K562 (cell line): ENCODE data around the gene ACOX1. TPM values are rescaled to one million over a fixed set of nuclear protein-coding genes. Genes with fewer than 3 reads are reported as not detected.

Source experiments
- ATAC-seq: fragments of 200-7000 bp; cut with Tn5 transposase; 3 replicates; pipeline ENCODE4 v1.9.1; 2020; ENCODE audit warnings: moderate library complexity
- BruUV-seq: library from RNA; stranded (reverse); fragments of 400-500 nt; replicated peaks from 2 replicates; lab custom pipeline; 2021; lab: Mats Ljungman, UMichigan
- CTCF ChIA-PET: fragments of 300-600 bp; formaldehyde crosslinking; extraction: SDS; loops from one replicate; lab custom pipeline; 2021; ENCODE audit warnings: low intra/inter-chr PET ratio; lab: Yijun Ruan, JAX
- POLR2A ChIA-PET: fragments of 300-600, 350-650 bp; sonication (Branson Sonifier 250); formaldehyde crosslinking; extraction: SDS; loops from one replicate; lab custom pipeline; 2021; ENCODE audit warnings: antibody characterized with exemption, inconsistent platforms; lab: Yijun Ruan, JAX
- DNase-seq, 4 experiments: peaks; one replicate each; pipeline versions ENCODE4 v3.0.0 to v3.0.0-alpha.2; 2011 to 2018; ENCODE audit warnings: low spot score in 3 of 4, mixed read lengths in 3 of 4; ENCODE audit errors: extremely low read depth in 1 of 4
- FAIRE-seq: peaks from 2 replicates; lab custom pipeline; 2011; peaks lifted over from hg19 to GRCh38; lab: Jason Lieb, UNC
- H2AFZ ChIP-seq: 2 replicates; pipeline ENCODE4 v1.6.0; 2011; ENCODE audit warnings: low read depth, low read length, control low read depth, inconsistent platforms
- H3K27ac ChIP-seq: fragments of 200-600 bp; 3 replicates; pipeline ENCODE4 v1.8.0; 2011; ENCODE audit warnings: low read depth, mild to moderate bottlenecking, control low read depth, inconsistent platforms, low read length, moderate library complexity, mixed read lengths; ENCODE audit errors: extremely low read depth
- H3K27me3 ChIP-seq, 2 experiments: fragments of 300-600 bp in 1 of 2; 2 replicates in 1 of 2; 3 replicates in 1 of 2; pipeline versions ENCODE4 v1.6.0 to v1.8.0; 2011; ENCODE audit warnings: inconsistent platforms in 2 of 2, low read length in 2 of 2, mild to moderate bottlenecking in 1 of 2, mixed read lengths in 1 of 2, moderate library complexity in 1 of 2; ENCODE audit not compliant: control insufficient read depth in 2 of 2, insufficient read depth in 2 of 2
- H3K36me3 ChIP-seq: fragments of 300-600 bp; 3 replicates; pipeline ENCODE4 v1.8.0; 2011; ENCODE audit warnings: mild to moderate bottlenecking, low read length, inconsistent platforms; ENCODE audit not compliant: control insufficient read depth, insufficient read depth
- H3K4me1 ChIP-seq, 2 experiments: fragments of 200-600 bp in 1 of 2; replicated peaks in 1 of 2; 2 replicates in 1 of 2; 3 replicates in 1 of 2; pipeline versions ENCODE4 v1.5.1 to v1.8.0; 2011; ENCODE audit warnings: inconsistent platforms in 2 of 2, low read length in 2 of 2, mild to moderate bottlenecking in 1 of 2, mixed read lengths in 1 of 2, moderate library complexity in 1 of 2; ENCODE audit not compliant: control insufficient read depth in 2 of 2, insufficient read depth in 2 of 2
- H3K4me2 ChIP-seq: 2 replicates; pipeline ENCODE4 v1.6.1; 2011; ENCODE audit warnings: low read length, control low read depth, inconsistent platforms, mixed read lengths; ENCODE audit not compliant: insufficient read depth
- H3K4me3 ChIP-seq: fragments of 200-600 bp; sonication (generic), shearing (Covaris generic); 2 replicates; pipeline ENCODE4 v1.5.1; 2016; ENCODE audit warnings: control low read depth, inconsistent platforms
- H3K79me2 ChIP-seq: fragments of 200-600 bp; 3 replicates; pipeline ENCODE4 v1.8.0; 2011; ENCODE audit warnings: low read length, inconsistent platforms; ENCODE audit not compliant: control insufficient read depth, insufficient read depth
- H3K9ac ChIP-seq, 2 experiments: 2 replicates each; pipeline versions ENCODE4 v1.6.0 to v1.6.1; 2011; ENCODE audit warnings: low read depth in 2 of 2, low read length in 2 of 2, control low read depth in 1 of 2, inconsistent platforms in 1 of 2, mild to moderate bottlenecking in 1 of 2, mixed read lengths in 1 of 2; ENCODE audit not compliant: insufficient read depth in 1 of 2
- H3K9me1 ChIP-seq: one replicate; pipeline ENCODE4 v1.6.0; 2011; ENCODE audit warnings: inconsistent platforms, mild to moderate bottlenecking, low read length, moderate library complexity; ENCODE audit not compliant: control insufficient read depth, insufficient read depth
- H3K9me3 ChIP-seq: replicated peaks from 2 replicates; pipeline ENCODE4 v1.5.1; 2011; ENCODE audit warnings: low read depth, low read length, inconsistent platforms; ENCODE audit not compliant: control insufficient read depth, insufficient read depth
- H4K20me1 ChIP-seq: replicated peaks from 2 replicates; pipeline ENCODE4 v1.6.1; 2011; ENCODE audit warnings: low read length, inconsistent platforms, mixed read lengths; ENCODE audit not compliant: control insufficient read depth, insufficient read depth
- EP300 ChIP-seq: IDR thresholded peaks from 2 replicates; pipeline ENCODE4 v1.6.1; 2012; ENCODE audit warnings: low read length, improper control_type of control experiment
- GABPA ChIP-seq: fragments of 200-800 bp; sonication (Bioruptor generic); conservative IDR thresholded peaks from 2 replicates; pipeline ENCODE4 v1.6.1; 2016; ENCODE audit warnings: low read depth, missing genetic modification characterization, missing compliant biosample characterization
- HDAC2 ChIP-seq: fragments of 450-650 bp; IDR thresholded peaks from 2 replicates; pipeline ENCODE4 v1.6.1; 2016; ENCODE audit warnings: mild to moderate bottlenecking
- MTA3 ChIP-seq: fragments of 450-650 bp; formaldehyde crosslinking; IDR thresholded peaks from 2 replicates; pipeline ENCODE4 v1.6.1; 2017; ENCODE audit warnings: mild to moderate bottlenecking, borderline replicate concordance
- NR2C2 ChIP-seq, 2 experiments: fragments of 200-800 bp in 1 of 2; sonication (Bioruptor generic) in 1 of 2; sonication (generic) in 1 of 2; formaldehyde crosslinking in 1 of 2; IDR thresholded peaks; 2 replicates each; pipeline versions ENCODE4 v1.6.1 to v1.8.0; 2016 to 2022; ENCODE audit warnings: mild to moderate bottlenecking in 1 of 2, missing compliant biosample characterization in 1 of 2, missing genetic modification characterization in 1 of 2, missing genetic modification reagents in 1 of 2
- NR2F6 ChIP-seq: fragments of 450-650 bp; formaldehyde crosslinking; IDR thresholded peaks from 2 replicates; pipeline ENCODE4 v1.4.0; 2020; ENCODE audit warnings: mild to moderate bottlenecking
- PTBP1 ChIP-seq: fragments of 200-400 bp; formaldehyde crosslinking; IDR thresholded peaks from 2 replicates; pipeline ENCODE4 v1.6.1; 2017; ENCODE audit warnings: low read depth, low read length
- RBBP5 ChIP-seq: fragments of 200-600 bp; sonication (generic); IDR thresholded peaks from 2 replicates; pipeline ENCODE4 v1.6.1; 2012; ENCODE audit warnings: borderline replicate concordance, mild to moderate bottlenecking, low read length, control low read depth, inconsistent platforms; ENCODE audit not compliant: insufficient read depth, poor library complexity, severe bottlenecking
- SAFB2 ChIP-seq: fragments of 200-400 bp; formaldehyde crosslinking; IDR thresholded peaks from 2 replicates; pipeline ENCODE4 v1.6.1; 2018; ENCODE audit warnings: borderline replicate concordance, low read length, low read depth, moderate library complexity; ENCODE audit not compliant: severe bottlenecking
- USF2 ChIP-seq: sonication (generic); formaldehyde crosslinking; IDR thresholded peaks from 2 replicates; pipeline ENCODE4 v1.5.0; 2020; ENCODE audit warnings: missing genetic modification reagents
- ZBTB33 ChIP-seq: sonication (generic); formaldehyde crosslinking; IDR thresholded peaks from 2 replicates; pipeline ENCODE4 v1.8.1; 2023; ENCODE audit warnings: mild to moderate bottlenecking, missing genetic modification reagents
- ZBTB5 ChIP-seq: fragments of 450-650 bp; IDR thresholded peaks from 2 replicates; pipeline ENCODE4 v1.6.1; 2017; ENCODE audit warnings: antibody characterized with exemption
- ZNF384 ChIP-seq: IDR thresholded peaks from 2 replicates; pipeline ENCODE4 v1.6.1; 2012; ENCODE audit warnings: low read depth, low read length, improper control_type of control experiment
- WGBS: fragments of 100-300 bp; shearing (Covaris generic); methylation state at CpG from one replicate; pipeline ENCODE4 v1.1.6; 2016; ENCODE audit warnings: low coverage, mixed read lengths; ENCODE audit not compliant: insufficient coverage; ENCODE audit errors: missing lambda C conversion rate; 5-methylcytosine and 5-hydroxymethylcytosine counted together
- in situ Hi-C: fragments of 300-500 bp; cut with MboI; formaldehyde crosslinking; loops from 4 replicates; pipeline ENCODE4 v1.15.0; 2018; ENCODE audit warnings: inconsistent platforms, mixed read lengths
- intact Hi-C: fragments of 100-400 bp; cut with micrococcal nuclease; formaldehyde crosslinking; loops from 2 replicates; pipeline ENCODE4 v1.14.2; 2022
- polyA plus RNA-seq, 8 experiments: library from polyadenylated mRNA; depleted of rRNA in 4 of 8; stranded (reverse) in 5 of 8; unstranded in 3 of 8; fragments of >200 nt; fragmentation: Nextera tagmentation in 2 of 8; fragmentation: Illumina TruSeq in 1 of 8; extraction: Ambion mirVana in 2 of 8; extraction: Trizol in 1 of 8; gene quantifications; 2 replicates each; pipeline versions ENCODE4 v1.2.1 to v1.2.3, GENCODE V29; 2011 to 2014; ENCODE audit warnings: inconsistent platforms in 1 of 8, missing spikeins in 1 of 8
- total RNA-seq, 7 experiments: library from RNA; depleted of rRNA in 6 of 7; stranded (reverse); fragments of >200 nt in 6 of 7; fragmentation: Illumina TruSeq in 2 of 7; extraction: Trizol in 2 of 7; gene quantifications; 2 replicates each; pipeline versions ENCODE4 v1.2.1 to v1.2.3, GENCODE V29; 2011 to 2021; ENCODE audit warnings: low replicate concordance in 1 of 7
- TF ChIP-seq, protein P1 (sequence below), 2 experiments: fragments of 450-650 bp; conservative IDR thresholded peaks; 2 replicates each; pipeline ENCODE4 v1.6.1; 2017; ENCODE audit warnings: mild to moderate bottlenecking in 2 of 2, moderate library complexity in 2 of 2

ACOX1 gene
- total and polyA plus RNA-seq, 9 of the 15 experiments (the other 6 are each of a cell fraction or from before 2014, with no cell fraction given) = 7.8 to 24.1 (median 14.5) TPM

GRCh38 chr17:75922173-75922961, 56.6 kb downstream of the ACOX1 start:
- ATAC-seq (peak; percentile 24; the same call in 2 of the 3 replicates), DNase-seq (no peak), FAIRE-seq (no peak)
- WGBS = 66% methylated on average over 18 of the region's 18 CpGs
- CTCF ChIA-PET = interaction anchor here (0.6 kb wide), 1 partner anchor 47 kb away, joined by 3 read pairs; no protein-coding TSS in a partner anchor
- Histone ChIP-seq H3K27ac (no peak overlapping the region; the same call in 2 of the 3 replicates), H4K20me1 (no peaks in the 10 kb centered on the region), H3K36me3 (peaks cover 5% of the 10 kb centered on the region; the same call in 1 of the 3 replicates), H3K79me2 (no peaks in the 10 kb centered on the region), H3K4me1 (peaks cover 0 to 35% of the 10 kb centered on the region in 2 experiments; a peak in 2 of 5 replicates), H3K4me3 (no peak overlapping the region), H3K4me2 (no peak overlapping the region), H3K9me1 (peaks cover 3% of the 10 kb centered on the region), H3K27me3 (no peaks in the 10 kb centered on the region), H3K9me3 (no peaks in the 10 kb centered on the region), H2AFZ (no peak overlapping the region), H3K9ac (peak overlapping the region in 1 of 2 experiments; percentile 83; a peak in 2 of 4 replicates)
- POLR2A ChIA-PET = interaction anchor here (0.6 kb wide), 1 partner anchor 111 kb away, joined by 3 read pairs; no protein-coding TSS in a partner anchor
- no TSS peak for BruUV-seq
- intact Hi-C loops (no loop called here), in situ Hi-C loops (no loop called here)
- no peak for TF ChIP-seq USF2 (CRISPR knock-in tag)
- no peak; the same call in 1 of the 2 replicates for TF ChIP-seq GABPA (tag)
- no peak for TF ChIP-seq HDAC2
- TF ChIP-seq MTA3 = no peak
- no peak for TF ChIP-seq NR2C2 (CRISPR knock-in tag; IDR thresholded peaks at IDR 0.05)
- peak; percentile 31; the same call in 1 of the 2 replicates for TF ChIP-seq NR2C2 (tag; IDR thresholded peaks at IDR 0.05)
- no peak for TF ChIP-seq RBBP5
- TF ChIP-seq ZBTB33 (CRISPR knock-in tag) = peak; percentile 65
- TF ChIP-seq PTBP1 = no peak
- no peak for TF ChIP-seq EP300
- TF ChIP-seq, protein P1, sequence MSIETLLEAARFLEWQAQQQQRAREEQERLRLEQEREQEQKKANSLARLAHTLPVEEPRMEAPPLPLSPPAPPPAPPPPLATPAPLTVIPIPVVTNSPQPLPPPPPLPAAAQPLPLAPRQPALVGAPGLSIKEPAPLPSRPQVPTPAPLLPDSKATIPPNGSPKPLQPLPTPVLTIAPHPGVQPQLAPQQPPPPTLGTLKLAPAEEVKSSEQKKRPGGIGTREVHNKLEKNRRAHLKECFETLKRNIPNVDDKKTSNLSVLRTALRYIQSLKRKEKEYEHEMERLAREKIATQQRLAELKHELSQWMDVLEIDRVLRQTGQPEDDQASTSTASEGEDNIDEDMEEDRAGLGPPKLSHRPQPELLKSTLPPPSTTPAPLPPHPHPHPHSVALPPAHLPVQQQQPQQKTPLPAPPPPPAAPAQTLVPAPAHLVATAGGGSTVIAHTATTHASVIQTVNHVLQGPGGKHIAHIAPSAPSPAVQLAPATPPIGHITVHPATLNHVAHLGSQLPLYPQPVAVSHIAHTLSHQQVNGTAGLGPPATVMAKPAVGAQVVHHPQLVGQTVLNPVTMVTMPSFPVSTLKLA (conservative IDR thresholded peaks at IDR 0.05) = no peak
- TF ChIP-seq SAFB2 = no peak
- TF ChIP-seq NR2F6 (CRISPR knock-in tag) = no peak
- TF ChIP-seq ZNF384 = no peak
- TF ChIP-seq ZBTB5 = no peak
